Measurements from ENCODE around the gene ZNF180. TPM values are rescaled to one million over a fixed set of nuclear protein-coding genes. Genes with fewer than 3 reads are reported as not detected.
A peak's percentile ranks its signal among the peaks of the same experiment; 100 is the strongest.
"Not testable (repeated sequence)": the region's sequence is repeated elsewhere in the genome, so short reads cannot be mapped to it uniquely, and the experiment has no call there.

ZNF180 gene
- total RNA-seq: 15.4 and 18.0 TPM in 2 replicates

DNA sequence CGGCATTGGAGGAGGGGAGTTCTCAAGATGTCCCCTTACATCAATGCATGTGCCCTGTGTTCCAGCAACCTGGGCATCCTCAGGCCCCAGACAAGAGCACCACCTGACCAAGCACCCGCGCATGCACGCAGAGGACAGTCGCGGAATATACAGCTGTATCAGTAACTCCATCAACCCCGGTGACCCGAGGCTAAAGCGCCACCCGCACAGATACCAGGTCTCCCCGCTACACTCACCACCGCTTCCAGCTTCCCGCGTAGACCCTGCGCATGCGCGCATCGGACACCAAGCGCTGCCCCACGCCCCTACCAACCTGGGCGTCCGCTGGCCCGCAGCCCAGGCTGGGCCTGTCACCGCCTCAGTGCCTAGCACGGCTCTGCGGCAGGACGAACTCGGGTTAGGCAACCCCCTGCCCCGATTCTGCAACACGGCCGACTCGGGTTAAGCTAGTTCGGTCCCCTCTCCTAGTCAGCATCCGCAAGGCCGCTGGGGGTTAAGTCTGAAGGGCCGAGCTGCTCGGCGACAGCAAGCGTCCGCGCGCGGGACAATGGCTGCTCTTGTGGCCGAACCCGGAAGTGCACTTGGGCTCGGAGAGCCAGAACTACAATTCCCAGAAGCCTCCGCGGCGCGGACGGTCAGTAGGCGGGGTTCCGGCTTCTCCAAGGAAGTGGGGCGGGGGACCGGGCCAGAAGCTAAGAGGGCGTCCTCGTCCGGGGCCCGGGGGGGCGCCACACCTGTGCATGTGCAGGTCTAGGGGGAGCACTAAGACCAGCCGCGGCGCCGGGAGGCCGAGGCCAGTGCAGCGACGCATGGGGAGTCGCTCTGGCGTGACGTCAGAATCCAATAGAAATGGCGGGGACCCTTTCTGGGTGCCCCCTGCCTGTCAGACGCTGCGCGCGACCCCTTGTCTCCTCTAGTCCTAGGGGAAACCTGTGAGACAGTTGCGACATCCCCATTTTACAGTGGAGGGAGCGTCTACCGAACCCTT, at the start of gene ZNF180:
Gene ZNF180 (minus strand): TSS at position 561 of the 988 bp plus-strand sequence. CDS start 3,188 bp downstream, outside the sequence.
- peak; percentile 95 for DNase-seq

DNA sequence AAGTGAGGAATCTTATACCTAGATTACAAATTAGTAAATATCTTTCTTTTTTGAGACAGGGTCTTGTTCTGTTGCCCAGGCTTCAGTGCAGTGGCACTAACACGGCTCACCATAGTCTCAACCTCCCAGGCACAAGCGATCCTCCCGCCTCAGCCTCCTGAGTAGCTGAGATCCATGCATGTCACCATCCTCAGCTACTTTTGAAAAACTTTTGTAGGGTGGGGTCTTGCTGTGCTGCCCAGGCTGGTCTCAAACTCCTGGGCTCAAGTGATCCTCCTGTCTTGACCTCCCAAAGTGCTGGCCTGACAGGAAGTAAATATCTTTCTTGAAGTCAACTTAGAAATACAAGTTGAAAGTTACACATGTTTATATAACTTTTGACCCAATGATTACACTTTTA, 49.2 kb upstream of the ZNF180 start:
- no peak for DNase-seq

DNA sequence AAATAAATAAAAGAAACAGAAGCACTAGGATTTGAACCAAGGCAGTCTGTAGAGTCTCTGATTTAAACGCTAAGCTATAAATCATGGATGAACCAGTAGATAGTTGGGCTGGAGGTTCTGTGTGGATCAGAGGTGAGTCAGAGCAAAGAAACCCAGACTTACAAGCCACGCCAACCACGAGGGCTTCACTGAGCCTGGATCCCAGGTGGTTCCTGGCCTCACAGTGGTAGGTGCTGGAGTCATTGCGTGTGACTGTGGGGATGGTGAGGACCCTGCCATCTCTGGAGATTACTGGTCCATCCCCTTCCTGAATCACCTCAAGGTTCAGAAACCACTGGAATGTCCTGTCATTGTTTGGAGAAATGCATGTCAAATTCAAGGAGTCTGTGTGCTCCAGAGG, 48.4 kb upstream of the ZNF180 start:
- DNase-seq: peak; percentile 69

DNA sequence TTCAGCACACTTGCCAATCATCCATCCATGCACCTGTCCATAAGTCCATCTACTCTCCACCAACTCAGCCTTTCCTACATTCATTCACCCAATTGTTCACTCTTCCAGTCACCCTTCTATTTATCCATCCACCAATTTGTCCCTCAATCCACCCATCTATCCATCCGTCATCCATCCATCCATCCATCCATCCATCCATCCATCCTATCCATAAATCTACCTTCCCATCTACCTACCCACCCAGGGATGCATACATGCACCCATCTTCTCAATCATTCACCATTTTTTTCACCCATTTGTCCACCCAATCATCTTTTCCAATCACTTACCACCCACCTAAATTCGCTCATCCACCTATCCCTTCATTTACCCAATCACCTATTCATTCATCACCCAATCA, 43.7 kb upstream of the ZNF180 start:
- no peak for DNase-seq

DNA sequence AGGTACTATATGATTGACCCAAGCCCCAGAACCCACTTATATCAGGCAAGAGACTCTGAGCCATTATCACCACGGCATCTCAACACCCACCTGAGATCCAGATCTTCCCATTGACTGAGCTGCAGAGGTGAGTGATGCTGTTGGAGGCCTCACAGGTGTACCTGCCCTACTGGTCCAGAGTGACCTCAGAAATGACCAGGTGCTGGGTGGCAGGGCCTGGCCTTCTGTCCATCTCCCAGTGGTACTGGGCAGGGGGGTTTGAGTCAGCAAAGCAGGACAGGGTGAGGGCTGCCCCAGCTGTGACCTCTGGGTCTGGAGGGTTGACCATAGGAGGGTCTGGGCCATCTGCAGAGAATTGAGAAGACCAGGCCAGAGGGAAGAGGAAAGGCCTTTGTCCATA, 42.3 kb upstream of the ZNF180 start:
- DNase-seq: no peak

DNA sequence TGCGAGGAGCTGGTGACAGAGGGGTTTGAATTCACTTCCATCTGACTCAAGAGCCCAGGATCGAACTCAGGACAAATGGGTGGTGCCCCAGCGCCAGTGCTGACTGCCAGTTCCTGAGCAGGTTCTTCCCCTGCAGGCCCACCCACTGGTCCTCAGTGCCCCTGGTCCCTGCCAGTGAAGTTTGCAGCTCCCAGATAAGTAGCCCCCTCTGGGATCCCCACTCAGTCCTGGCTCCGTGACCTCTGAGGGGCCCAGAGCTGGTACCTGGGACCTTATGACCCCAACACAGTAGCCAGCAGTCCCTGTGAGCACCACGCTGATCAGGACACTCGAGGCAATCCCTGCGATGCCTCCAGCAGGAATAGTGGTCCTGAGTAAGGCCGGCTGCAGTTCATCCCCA, 40.4 kb upstream of the ZNF180 start:
- DNase-seq: no peak

DNA sequence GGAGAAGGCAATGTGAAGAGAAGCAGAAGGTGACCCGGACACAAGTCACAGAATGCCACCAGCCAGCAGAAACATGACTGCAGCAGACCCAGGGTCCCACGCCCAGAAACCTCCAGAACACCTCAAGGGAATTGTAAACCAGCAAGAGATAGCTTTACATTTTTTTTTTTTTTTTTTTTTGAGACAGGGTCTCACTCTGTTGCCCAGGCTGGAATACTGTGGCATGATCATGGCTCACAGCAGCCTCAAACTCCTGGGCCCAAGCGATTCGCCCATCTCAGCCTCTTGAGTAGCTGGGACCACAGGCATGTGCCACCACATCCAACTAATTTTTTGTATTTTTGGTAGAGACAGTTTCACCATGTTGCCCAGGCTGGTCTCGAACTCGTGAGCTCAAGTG, 39.7 kb upstream of the ZNF180 start:
- DNase-seq: no peak

DNA sequence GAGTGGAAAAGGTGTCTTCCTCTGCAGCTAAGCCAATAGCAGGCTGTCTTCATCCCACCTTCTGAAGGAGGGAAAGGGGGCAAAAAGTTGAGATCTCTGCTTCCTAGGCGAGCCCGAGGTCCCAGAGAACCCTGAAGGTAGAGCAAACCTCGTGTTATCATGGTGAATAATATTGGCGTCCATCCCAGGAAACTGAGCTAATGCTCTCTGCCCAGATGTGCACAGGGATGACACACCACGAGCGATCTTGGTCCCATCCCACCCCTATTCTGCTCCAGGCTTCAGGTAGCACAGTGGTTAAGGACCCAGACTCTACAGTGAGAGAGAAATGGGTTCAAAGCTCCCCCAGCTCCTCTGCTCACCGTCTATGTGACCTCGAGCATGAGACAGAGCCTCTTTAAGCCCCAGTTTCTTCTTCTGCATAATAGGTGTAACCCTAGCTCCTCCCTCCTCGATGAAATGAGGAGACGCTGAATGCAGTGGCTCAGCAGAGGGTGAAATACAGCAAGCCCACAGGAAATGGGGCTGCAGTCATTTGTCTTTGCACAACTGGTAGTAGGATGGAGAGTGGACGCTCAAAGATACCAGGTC, 39.0 kb upstream of the ZNF180 start:
- DNase-seq: no peak

DNA sequence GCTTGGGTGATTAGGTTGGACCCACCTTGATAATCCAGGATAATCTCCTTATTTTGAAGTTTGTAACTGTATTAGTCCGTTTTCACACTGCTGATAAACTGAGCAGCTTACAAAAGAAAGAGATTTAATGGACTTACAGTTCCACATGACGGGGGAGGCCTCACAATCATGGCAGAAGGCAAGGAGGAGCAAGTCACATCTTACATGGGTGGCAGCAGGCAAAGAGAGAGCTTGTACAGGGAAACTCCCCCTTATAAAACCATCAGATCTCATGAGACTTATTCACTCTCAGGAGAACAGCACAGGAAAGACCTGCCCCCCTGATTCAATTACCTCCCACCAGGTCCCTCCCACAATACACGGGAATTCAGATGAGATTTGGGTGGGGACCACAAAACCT, 35.0 kb upstream of the ZNF180 start:
- not testable (repeated sequence) for DNase-seq

DNA sequence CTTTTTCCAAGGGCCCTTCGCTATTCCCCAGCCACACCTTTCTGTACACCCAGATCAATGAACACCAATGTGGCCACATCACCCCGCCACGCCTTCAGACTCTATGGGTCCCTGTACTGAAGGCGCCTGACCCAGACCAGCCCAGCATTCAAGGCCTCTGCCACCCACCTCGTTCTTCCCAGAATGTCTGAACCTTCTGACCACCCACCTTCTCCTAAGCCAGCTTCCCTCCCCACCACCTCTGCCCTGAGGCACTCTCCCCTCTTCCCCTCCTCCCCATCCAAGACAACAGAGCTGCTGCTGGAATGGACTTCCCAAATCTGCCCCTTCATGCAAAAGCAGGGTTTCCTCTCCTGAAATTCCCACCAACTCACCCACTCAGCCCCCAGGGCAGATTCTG, 32.5 kb upstream of the ZNF180 start:
- no peak for DNase-seq

DNA sequence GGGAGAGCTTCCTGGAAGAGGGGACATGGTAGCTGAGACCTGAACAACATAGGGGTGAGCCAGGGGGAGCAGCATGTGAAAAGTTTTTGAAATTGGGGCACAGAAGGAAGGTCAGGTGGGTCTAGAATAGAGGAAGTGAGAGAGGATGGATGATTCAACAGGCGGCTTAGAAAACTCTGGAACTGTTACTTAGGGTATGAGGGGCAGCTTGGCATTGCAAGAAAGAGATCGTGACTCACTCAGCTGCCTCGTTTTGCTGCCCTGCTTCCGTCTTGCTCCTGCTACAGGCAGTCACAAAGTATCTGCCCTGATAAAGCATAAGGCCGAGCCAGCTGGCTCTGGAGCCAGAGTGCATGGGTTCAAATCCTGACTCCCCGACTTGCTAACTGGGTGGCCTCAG, 30.5 kb upstream of the ZNF180 start:
- DNase-seq: peak; percentile 72

DNA sequence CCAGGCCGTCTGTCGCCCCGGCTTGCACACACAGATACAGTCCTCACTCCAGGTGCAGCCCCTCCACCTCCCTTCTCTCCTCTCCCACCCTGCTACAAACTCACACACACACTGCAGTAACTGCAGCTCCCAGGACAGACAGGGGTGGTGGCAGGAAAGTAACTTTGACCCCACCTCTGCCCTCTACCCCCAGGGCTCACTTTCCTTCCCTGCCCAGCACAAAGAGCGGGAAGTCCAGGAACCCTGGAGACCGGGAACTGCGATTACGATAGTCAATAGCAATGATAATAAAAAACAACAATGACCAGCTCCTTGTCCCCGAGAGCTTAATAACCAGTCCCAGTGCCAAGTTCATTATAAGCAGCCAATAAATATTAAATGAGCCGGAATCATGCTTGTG, 29.2 kb upstream of the ZNF180 start, which contains the start of gene CEACAM20:
Gene CEACAM20 (minus strand): TSS at position 140 of the 400 bp plus-strand sequence. CDS start 166 bp downstream, outside the sequence.
- no peak for DNase-seq

DNA sequence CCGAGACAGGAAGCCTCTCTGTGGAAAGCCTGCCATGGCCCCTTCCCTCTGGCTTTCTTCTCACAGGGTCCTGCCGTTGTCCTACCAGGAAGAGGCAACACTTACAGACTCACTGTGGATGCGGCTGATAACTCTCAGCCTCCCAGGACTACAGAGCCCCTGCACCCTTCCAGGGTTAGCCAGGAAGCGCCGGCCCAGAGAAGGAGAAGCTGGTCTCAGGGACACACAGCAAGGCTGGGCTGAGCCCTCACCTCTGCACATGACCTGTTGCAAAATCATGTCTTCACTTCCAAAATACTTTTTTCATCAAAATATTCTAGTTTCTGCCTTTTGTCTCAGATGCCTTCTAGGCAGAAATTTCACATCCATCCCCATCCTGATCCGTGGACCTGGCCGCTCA, 27.2 kb upstream of the ZNF180 start:
- no peak for DNase-seq

DNA sequence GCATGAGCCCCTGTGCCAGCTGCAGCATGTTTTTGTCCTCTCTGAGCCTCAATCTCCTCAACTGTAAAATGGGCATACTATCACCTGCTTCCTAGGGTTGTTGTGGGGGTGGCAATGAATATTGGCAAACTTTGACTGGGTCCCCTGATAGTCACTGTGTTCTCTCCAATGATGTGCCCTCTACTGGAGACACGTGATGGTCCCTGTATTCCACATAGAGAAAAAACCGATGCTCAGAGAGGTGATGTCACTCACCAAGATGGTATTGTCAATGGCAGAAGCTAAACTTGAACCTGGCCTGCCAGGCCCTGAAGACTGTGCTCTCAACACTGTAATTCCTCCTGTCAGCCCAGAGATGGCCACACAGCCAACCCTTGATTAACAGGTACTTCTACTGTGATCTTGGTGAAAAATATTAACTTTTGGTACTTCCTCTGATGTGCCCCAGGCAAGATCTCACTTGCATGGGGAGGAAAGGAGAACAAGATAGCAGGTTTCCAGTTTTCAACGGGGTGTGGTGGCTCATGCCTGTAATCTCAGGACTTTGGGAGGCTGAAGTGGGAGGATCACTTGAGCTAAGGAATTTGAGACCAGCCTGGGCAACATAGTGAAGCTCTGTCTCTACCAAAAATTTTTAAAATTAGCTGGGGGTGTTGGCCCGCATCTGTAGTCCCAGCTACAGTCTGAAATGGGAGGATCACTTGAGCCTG, 25.6 kb upstream of the ZNF180 start:
- no peak for DNase-seq

DNA sequence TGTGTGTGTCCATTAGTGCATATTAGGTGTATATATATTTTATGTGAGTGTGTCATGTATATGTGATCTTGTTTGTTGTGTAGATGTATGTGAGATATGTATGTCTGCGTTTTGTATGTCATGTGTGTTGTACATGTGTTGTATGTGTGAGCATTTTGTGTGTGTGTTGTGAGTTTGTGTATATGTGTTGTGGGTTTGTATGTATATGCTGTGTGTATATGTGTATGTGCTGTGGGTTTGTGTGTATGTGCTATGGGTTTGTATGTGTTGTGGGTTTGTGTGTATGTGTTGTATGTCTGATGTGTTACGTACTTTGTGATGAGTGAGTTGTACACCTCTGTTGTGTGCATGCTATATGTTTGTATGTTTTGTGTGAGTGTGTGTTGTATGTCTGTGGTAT, 21.0 kb upstream of the ZNF180 start:
- DNase-seq: no peak

DNA sequence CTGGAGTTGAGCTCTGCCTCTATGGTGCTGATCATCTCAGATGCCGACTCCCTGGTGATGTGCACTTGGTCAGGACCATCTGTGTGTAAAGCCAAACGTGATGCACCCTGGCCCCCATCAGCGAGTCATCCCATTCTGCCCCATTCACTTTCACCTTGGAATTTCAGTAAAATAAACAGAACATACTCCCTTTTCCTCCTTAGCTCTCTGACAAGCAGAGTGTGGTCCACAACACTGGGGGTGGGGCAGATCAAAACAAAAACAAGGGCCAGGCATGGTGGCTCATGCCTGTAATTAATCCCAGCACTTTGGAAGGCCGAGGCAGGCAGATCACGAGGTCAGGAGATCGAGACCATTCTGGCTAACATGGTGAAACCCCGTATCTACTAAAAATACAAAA, 16.8 kb upstream of the ZNF180 start:
- DNase-seq: no peak

DNA sequence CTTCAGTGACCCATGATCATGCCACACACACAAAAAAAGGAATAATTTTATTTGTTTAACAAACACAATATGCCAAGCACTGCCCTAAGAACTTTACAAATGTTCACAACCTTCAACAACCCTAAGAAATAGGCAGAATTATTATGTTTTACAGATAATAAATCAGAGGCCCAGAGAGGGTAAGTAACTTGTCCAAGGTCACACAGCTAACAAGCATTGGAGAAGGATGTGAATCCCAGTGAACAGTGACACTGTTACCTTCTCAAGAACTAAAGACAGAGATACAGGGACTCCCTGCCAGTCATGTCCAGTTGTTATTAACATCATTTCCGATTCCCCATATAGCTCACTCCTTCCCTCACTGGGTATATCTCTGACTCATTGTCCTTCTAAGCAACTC, 15.6 kb upstream of the ZNF180 start:
- no peak for DNase-seq

DNA sequence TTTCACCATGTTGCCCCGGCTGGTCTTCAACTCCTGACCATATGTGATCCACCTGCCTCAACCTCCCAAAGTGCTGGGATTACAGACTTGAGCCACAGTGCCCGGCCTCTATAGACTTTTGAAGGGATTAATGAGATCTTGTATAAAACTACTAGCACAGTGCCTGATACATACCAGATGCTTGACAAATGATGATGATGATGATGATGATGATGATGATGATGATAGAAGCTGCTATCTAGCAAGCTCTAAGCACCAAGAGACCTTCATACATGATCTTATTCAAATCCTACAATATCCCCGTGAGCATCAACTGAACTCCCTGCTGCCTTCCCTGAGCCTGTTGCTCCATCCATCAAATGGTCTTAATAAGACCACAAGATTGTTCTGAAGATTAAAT, 14.7 kb upstream of the ZNF180 start:
- no peak for DNase-seq

DNA sequence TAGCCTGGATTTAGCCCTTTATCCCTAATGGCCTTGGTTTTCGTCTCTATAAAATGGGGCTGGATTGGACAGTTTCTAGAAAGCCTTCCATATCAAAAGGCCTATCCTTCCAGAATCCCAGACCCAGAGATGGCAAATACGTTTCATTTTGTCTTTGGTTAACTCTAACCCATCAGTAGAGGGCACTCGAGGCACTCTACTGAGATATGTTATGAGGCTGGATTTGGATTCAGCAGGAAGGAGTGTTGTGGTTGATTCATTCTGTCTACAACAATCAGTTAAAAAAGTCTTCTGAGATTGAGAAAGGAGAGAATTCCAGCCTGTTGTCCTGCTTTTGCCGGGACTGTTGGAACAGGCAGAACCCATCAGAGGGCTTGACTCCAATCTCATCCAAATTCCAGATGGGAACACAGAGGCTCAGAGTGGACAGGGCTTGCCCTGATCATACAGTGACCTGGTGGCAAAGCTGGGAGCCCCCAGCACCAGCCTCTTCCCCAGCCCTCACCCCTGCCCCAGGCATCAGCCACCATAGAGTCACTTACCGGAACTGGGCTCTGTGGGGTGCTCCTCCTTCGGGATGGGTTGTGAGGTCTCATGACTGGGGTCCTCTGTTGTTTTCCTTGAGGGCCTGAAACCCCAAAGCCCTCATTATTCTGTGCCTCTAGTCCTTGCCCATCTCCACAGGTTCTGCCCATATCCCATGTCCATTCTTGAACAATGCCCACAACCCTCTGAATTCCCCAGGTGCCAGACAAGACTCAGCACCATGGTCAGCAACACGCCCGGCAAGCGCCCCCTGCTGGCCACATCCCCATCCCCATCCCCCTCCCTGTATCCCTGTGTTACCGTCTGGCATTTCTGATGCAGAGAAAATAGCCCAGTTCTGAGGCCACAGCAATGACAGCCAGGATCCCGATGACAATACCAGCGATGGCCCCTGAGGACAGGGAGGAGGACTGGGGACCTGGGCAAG, 12.3 kb upstream of the ZNF180 start:
- peak; percentile 77 for DNase-seq

DNA sequence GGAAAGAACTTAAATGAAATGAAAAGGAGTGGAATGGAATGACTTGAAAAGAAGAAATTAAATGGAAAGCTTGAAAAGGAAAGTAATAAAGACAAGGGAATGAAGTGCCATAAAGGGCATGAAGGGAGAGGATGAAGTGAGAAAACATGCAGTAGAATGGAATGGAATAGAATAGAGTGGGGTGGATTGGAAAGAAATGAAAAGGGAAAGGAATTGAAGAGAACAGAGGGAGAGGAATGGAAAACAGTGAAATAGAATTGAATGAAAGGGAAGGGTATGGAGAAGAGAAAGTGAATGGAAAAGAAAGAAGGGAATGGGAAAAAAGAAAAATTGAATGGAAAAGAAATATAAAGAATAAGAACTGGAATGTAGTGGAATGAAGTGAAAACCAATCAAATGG, 9.2 kb upstream of the ZNF180 start:
- DNase-seq: no peak

DNA sequence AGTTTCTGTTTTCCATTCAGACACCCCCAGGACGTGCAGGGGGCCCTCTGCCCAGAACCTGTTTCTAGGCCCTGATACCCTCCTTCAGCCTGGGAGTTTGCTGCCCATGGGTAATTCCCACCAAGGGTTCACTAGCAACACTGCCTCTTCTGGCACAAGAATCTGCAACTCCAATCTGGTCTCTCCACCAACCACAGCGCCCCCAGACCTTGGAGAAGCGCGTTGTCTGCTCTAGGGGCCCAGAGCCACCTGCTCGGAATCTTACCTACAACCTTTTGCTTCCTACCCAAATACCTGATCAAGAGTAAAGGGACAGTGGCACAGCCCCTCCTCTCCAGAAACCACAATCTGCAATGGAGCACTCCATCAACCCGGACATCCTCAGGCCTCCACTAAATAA, 763 bp downstream of the ZNF180 start:
- DNase-seq: no peak

DNA sequence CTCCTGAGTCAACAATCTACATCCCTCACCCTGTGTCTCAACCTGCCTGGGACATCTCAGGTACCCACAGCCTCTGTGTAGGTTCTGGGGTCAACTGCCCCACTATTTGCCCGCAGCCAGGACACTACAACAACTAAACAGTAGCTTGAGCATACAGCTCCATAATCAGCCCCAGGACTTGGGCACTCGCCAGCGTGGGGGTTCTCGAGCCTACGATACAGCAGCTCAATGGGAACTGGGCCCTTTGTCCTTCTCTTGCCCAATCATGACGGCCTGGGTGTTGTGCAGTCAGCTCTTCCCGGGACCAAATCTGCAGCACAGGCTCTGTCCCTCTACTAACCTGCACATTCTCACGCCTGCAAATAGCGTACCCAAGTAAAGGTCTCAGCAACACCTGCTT, 1.3 kb downstream of the ZNF180 start:
- no peak for DNase-seq
